Endothelial cell of umbilical vein (primary cell): Measurements from ENCODE around the gene STARD3NL. TPM values are rescaled to one million over a fixed set of nuclear protein-coding genes. Genes with fewer than 3 reads are reported as not detected.

Source experiments
- BruUV-seq: library from RNA; stranded (reverse); fragments of 400-500 nt; replicated peaks from 2 replicates; lab custom pipeline; 2021; lab: Mats Ljungman, UMichigan
- CTCF ChIA-PET: fragments of 300-600, 350-600 bp; sonication (Branson Sonifier 250); formaldehyde crosslinking; loops from one replicate; lab custom pipeline; 2021; ENCODE audit warnings: antibody characterized with exemption, inconsistent platforms; lab: Charles Lee
- POLR2A ChIA-PET: fragments of 300-600, 350-600 bp; sonication (Branson Sonifier 250); formaldehyde crosslinking; loops from one replicate; lab custom pipeline; 2021; ENCODE audit warnings: antibody characterized with exemption, inconsistent platforms; lab: Charles Lee
- DNase-seq: peaks from one replicate; pipeline ENCODE4 v3.0.0-alpha.2; 2011; ENCODE audit warnings: low read depth, low spot score
- FAIRE-seq: peaks from 2 replicates; lab custom pipeline; 2011; peaks lifted over from hg19 to GRCh38; lab: Jason Lieb, UNC
- H2AFZ ChIP-seq: 2 replicates; pipeline ENCODE4 v1.6.0; 2012; ENCODE audit warnings: low read depth, low read length, control low read depth, inconsistent platforms
- H3K27ac ChIP-seq: 2 replicates; pipeline ENCODE4 v1.5.1; 2011; ENCODE audit warnings: low read depth, mild to moderate bottlenecking, control low read depth, low read length, moderate library complexity; ENCODE audit not compliant: insufficient read depth
- H3K27me3 ChIP-seq, 2 experiments: 2 replicates each; pipeline versions ENCODE4 v1.6.0 to v1.6.1; 2011; ENCODE audit warnings: low read length in 2 of 2, mixed read lengths in 1 of 2; ENCODE audit not compliant: control insufficient read depth in 2 of 2, insufficient read depth in 2 of 2
- H3K36me3 ChIP-seq, 2 experiments: 2 replicates in 1 of 2; 3 replicates in 1 of 2; pipeline ENCODE4 v1.5.1; 2011; ENCODE audit warnings: low read length in 2 of 2, mild to moderate bottlenecking in 1 of 2, moderate library complexity in 1 of 2; ENCODE audit not compliant: control insufficient read depth in 2 of 2, insufficient read depth in 2 of 2; ENCODE audit errors: extremely low read depth in 1 of 2
- H3K4me1 ChIP-seq: 3 replicates; pipeline ENCODE4 v1.5.1; 2011; ENCODE audit warnings: mild to moderate bottlenecking, low read length; ENCODE audit not compliant: control insufficient read depth, insufficient read depth; ENCODE audit errors: extremely low read depth
- H3K4me2 ChIP-seq: 2 replicates; pipeline ENCODE4 v1.6.1; 2011; ENCODE audit warnings: low read length, control low read depth, mixed read lengths; ENCODE audit not compliant: insufficient read depth
- H3K4me3 ChIP-seq, 3 experiments: fragments of 200-600 bp in 1 of 3; sonication (generic), shearing (Covaris generic) in 1 of 3; replicated peaks in 1 of 3; 2 replicates each; pipeline ENCODE4 v1.5.1; 2011 to 2016; ENCODE audit warnings: control low read depth in 3 of 3, low read length in 3 of 3, mild to moderate bottlenecking in 2 of 3, inconsistent platforms in 1 of 3, low read depth in 1 of 3, moderate library complexity in 1 of 3; ENCODE audit not compliant: insufficient read depth in 1 of 3
- H3K79me2 ChIP-seq: 2 replicates; pipeline ENCODE4 v1.6.0; 2012; ENCODE audit warnings: low read length, inconsistent platforms; ENCODE audit not compliant: control insufficient read depth, insufficient read depth
- H3K9ac ChIP-seq: replicated peaks from 2 replicates; pipeline ENCODE3; 2011; ENCODE audit warnings: low read length, control low read depth; ENCODE audit not compliant: insufficient read depth; ENCODE audit errors: extremely low read depth
- H3K9me1 ChIP-seq: replicated peaks from 3 replicates; pipeline ENCODE4 v1.6.0; 2011; ENCODE audit warnings: mild to moderate bottlenecking, low read length; ENCODE audit not compliant: control insufficient read depth, insufficient read depth; ENCODE audit errors: extremely low read depth
- H3K9me3 ChIP-seq: replicated peaks from 2 replicates; pipeline ENCODE4 v1.5.1; 2012; ENCODE audit warnings: low read length, inconsistent platforms; ENCODE audit not compliant: control insufficient read depth, insufficient read depth
- H4K20me1 ChIP-seq: replicated peaks from 2 replicates; pipeline ENCODE3; 2011; ENCODE audit warnings: mild to moderate bottlenecking, low read length; ENCODE audit not compliant: control insufficient read depth, insufficient read depth; ENCODE audit errors: extremely low read depth
- CTCF ChIP-seq, 2 donors: IDR thresholded peaks; 1 replicate in 1 of 2; 2 replicates in 1 of 2; pipeline ENCODE4 v1.5.1; 2011; ENCODE audit warnings: low read length in 2 of 2, mild to moderate bottlenecking in 2 of 2, moderate library complexity in 2 of 2, control low read depth in 1 of 2, inconsistent platforms in 1 of 2, low read depth in 1 of 2; ENCODE audit not compliant: insufficient read depth in 1 of 2; ENCODE audit errors: extremely low read depth in 1 of 2
- EZH2 ChIP-seq: IDR thresholded peaks from 2 replicates; pipeline ENCODE4 v1.6.1; 2012; ENCODE audit warnings: borderline replicate concordance, low read depth, mild to moderate bottlenecking, moderate library complexity, low read length, inconsistent platforms; ENCODE audit not compliant: severe bottlenecking
- FOS ChIP-seq: IDR thresholded peaks from 2 replicates; pipeline ENCODE4 v1.6.1; 2011; ENCODE audit warnings: mild to moderate bottlenecking, low read length, moderate library complexity, borderline replicate concordance; ENCODE audit not compliant: insufficient read depth
- GATA2 ChIP-seq: IDR thresholded peaks from 2 replicates; pipeline ENCODE4 v1.7.0; 2011; ENCODE audit warnings: low read depth, mild to moderate bottlenecking, moderate library complexity, mixed read lengths, low read length; ENCODE audit not compliant: insufficient read length, insufficient read depth
- JUN ChIP-seq: IDR thresholded peaks from 2 replicates; pipeline ENCODE4 v1.6.1; 2011; ENCODE audit warnings: borderline replicate concordance, low read depth; ENCODE audit not compliant: insufficient read length, insufficient read depth
- MAX ChIP-seq: IDR thresholded peaks from 2 replicates; pipeline ENCODE4 v1.6.1; 2011; ENCODE audit not compliant: insufficient read depth, insufficient read length
- MYC ChIP-seq: IDR thresholded peaks from one replicate; pipeline ENCODE4 v1.6.1; 2011; ENCODE audit warnings: mild to moderate bottlenecking, low read depth, low read length
- POLR2A ChIP-seq: IDR thresholded peaks from 2 replicates; pipeline ENCODE4 v1.6.1; 2012; ENCODE audit warnings: low read depth, mild to moderate bottlenecking, control low read depth, low read length
- POLR2AphosphoS5 ChIP-seq: IDR thresholded peaks from 2 replicates; pipeline ENCODE4 v1.6.1; 2012; ENCODE audit warnings: low read depth, mild to moderate bottlenecking, control low read depth, low read length, moderate library complexity; ENCODE audit not compliant: insufficient read depth
- dilution Hi-C: fragments of 300-500 bp; cut with MboI; formaldehyde crosslinking; loops from one replicate; pipeline ENCODE4 v1.15.0; 2019; ENCODE audit warnings: low sequenced_read_pairs; ENCODE audit not compliant: extremely low pct_ligation_motif_present
- intact Hi-C: fragments of 100-400 bp; cut with micrococcal nuclease; formaldehyde crosslinking; loops from one replicate; pipeline ENCODE4 v1.10.0; 2022
- polyA plus RNA-seq, 4 experiments: library from polyadenylated mRNA; depleted of rRNA in 3 of 4; stranded (reverse) in 3 of 4; unstranded in 1 of 4; fragments of >200 nt; gene quantifications; 2 replicates each; pipeline versions ENCODE4 v1.2.1 to v1.2.3, GENCODE V29; 2011 to 2012; ENCODE audit warnings: missing spikeins in 1 of 4
- total RNA-seq: library from RNA; stranded (reverse); gene quantifications from 2 replicates; pipeline ENCODE4 v1.2.3, GENCODE V29; 2021

Gene STARD3NL
- total and polyA plus RNA-seq, 2 donors (not counting 3 experiments of a cell fraction or from before 2014, with no cell fraction given) = 52.8 to 73.6 TPM

- Histone ChIP-seq H3K9me1 (no peaks in the 10 kb centered on the region), H4K20me1 (no peaks in the 10 kb centered on the region), H3K27me3 (no peaks in the 10 kb centered on the region), H3K9me3 (no peaks in the 10 kb centered on the region), H3K36me3 (no peaks in the 10 kb centered on the region), H2AFZ (no peak overlapping the region), H3K4me2 (no peak overlapping the region), H3K27ac (no peak overlapping the region), H3K4me3 (no peak overlapping the region), H3K4me1 (no peaks in the 10 kb centered on the region), H3K9ac (no peak overlapping the region), H3K79me2 (no peaks in the 10 kb centered on the region)
- no TSS peak for BruUV-seq
- CTCF ChIA-PET = interaction anchor here (0.9 to 1.3 kb wide), 2 partner anchors 13 to 17 kb away, joined by 3 to 4 read pairs; no protein-coding TSS in a partner anchor
- intact Hi-C loops = no loop called here
- dilution Hi-C loops = no loop called here
- FAIRE-seq (no peak), DNase-seq (no peak)
- TF ChIP-seq MAX (no peak), EZH2 (no peak), POLR2AphosphoS5 (no peak), JUN (no peak), POLR2A (no peak), FOS (no peak), CTCF (IDR thresholded peaks at IDR 0.05; ENCODE audit: extremely low read depth in 1 of 2, insufficient read depth in 1 of 2, low read depth in 1 of 2, low read length in 2 of 2) (no peak), MYC (no peak), GATA2 (no peak)
- POLR2A ChIA-PET = no interaction called here
Measured at GRCh38 chr7:38153515-38153914, 24.5 kb upstream of the STARD3NL start.
